Epithelial cell of proximal tubule (primary cell): Measurements from ENCODE around the gene SMAP2. TPM values are rescaled to one million over a fixed set of nuclear protein-coding genes. Genes with fewer than 3 reads are reported as not detected.

Source experiments
- DNase-seq: peaks from one replicate; pipeline ENCODE4 v3.0.0-alpha.2; 2011; ENCODE audit warnings: low read depth
- H3K4me3 ChIP-seq: 2 replicates; pipeline ENCODE4 v1.5.1; 2011; ENCODE audit warnings: low read depth, mild to moderate bottlenecking, low read length
- total RNA-seq: library from RNA; depleted of rRNA; stranded (reverse); fragments of >200 nt; gene quantifications from 2 replicates; pipeline ENCODE4 v1.2.3, GENCODE V29; 2015
- TF ChIP-seq, protein P1 (sequence below): conservative IDR thresholded peaks from 2 replicates; pipeline ENCODE4 v1.5.1; 2012; ENCODE audit warnings: low read depth, mild to moderate bottlenecking, low read length

Gene SMAP2
- total RNA-seq, 1 donor from 2014 or later = 4.9 TPM

DNA sequence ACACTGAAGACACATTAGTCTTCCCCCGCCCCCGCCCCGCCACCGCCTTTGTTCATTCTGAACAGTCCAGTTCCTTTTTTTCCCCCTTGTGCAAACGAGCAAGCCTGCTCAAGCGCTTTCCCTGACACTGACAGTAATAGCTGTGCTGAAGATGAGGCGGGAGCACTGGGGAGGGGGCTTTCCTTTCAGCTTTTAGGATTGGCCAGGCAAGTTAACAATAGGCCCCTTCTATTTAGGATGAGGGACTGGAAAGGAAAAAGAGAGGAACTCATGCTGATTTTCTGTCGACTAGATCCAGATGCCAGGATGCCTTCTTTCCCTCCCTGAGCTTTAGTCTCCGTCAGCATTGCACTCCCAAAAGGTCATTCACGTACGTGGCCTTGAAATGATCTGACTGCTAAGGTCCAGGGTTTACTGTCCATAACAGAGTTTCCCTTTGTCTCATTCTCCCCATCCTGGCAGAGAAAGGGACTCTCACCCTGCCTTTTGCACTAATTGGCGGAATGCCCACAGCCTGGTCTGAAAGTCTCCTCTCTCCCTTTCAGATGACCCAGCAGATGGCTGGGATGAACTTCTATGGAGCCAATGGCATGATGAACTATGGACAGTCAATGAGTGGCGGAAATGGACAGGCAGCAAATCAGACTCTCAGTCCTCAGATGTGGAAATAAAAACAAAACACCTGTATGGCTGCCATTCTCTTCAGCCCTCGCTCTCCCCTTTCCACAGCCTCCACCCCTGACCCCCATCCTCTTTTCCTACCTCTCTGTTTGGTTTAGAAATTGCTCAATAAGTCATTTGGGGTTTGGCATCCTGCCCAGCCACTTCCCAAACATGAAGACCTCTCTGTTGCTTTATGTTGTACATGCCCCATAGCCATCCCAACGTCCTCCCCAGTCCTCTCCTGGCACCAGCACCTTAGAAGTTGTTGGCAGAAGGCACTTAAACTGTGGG lies 48.2 kb downstream of the SMAP2 start:
- no peak overlapping the region for H3K4me3 ChIP-seq
- TF ChIP-seq, protein P1, sequence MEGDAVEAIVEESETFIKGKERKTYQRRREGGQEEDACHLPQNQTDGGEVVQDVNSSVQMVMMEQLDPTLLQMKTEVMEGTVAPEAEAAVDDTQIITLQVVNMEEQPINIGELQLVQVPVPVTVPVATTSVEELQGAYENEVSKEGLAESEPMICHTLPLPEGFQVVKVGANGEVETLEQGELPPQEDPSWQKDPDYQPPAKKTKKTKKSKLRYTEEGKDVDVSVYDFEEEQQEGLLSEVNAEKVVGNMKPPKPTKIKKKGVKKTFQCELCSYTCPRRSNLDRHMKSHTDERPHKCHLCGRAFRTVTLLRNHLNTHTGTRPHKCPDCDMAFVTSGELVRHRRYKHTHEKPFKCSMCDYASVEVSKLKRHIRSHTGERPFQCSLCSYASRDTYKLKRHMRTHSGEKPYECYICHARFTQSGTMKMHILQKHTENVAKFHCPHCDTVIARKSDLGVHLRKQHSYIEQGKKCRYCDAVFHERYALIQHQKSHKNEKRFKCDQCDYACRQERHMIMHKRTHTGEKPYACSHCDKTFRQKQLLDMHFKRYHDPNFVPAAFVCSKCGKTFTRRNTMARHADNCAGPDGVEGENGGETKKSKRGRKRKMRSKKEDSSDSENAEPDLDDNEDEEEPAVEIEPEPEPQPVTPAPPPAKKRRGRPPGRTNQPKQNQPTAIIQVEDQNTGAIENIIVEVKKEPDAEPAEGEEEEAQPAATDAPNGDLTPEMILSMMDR = no peak
- no peak for DNase-seq

DNA sequence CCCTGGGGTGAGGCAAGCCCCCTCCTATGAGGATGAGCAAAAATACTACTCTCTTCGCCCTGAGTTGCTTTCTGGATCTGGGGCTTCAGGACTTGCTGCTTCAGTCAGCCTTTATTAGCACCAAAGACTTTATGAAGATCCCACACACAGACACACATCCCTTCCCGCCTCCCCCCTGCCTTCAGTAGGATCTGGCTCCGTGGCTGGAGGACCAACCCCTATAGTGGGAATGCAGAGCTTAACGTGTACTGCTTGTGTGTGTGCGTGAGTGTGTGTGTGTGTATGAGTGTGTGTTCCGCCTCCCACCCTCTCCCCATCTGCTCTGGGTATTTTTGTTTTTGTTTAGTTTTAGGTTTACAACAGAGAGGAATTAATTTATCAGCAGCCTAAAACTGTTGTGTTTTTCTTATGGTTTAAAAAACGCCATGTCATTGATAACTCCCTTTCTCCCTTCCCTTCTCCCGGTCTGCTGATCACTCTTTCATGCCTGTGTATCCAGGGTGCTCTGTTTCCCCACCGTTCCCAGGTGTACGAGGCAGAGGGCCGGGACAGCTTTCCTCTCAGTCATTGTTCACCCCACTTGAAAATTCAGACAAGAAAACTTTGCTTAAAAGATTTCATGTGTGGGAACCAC lies 49.2 kb downstream of the SMAP2 start:
- no peak overlapping the region for H3K4me3 ChIP-seq
- DNase-seq = no peak
- TF ChIP-seq, protein P1 = no peak

DNA sequence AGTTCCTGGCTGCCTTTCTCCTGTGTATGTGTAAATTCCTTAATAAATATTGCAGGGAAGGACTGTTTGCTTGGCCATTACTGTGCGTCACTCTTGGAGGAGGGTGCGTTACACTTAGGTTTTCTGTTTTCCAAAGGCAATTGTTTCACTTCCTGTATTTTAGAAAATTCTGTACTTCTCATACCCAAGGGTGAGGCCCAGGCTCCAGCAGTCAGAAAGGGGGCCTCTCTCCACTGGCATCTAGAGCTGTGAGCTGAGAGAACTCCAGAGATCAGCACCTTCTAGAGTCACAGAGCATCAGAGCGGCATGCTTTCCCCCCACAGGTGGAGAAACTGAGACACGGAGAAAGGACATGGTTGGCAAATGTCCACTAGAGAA lies 49.7 kb downstream of the SMAP2 start:
- H3K4me3 ChIP-seq = no peak overlapping the region
- TF ChIP-seq, protein P1 = no peak
- no peak for DNase-seq

DNA sequence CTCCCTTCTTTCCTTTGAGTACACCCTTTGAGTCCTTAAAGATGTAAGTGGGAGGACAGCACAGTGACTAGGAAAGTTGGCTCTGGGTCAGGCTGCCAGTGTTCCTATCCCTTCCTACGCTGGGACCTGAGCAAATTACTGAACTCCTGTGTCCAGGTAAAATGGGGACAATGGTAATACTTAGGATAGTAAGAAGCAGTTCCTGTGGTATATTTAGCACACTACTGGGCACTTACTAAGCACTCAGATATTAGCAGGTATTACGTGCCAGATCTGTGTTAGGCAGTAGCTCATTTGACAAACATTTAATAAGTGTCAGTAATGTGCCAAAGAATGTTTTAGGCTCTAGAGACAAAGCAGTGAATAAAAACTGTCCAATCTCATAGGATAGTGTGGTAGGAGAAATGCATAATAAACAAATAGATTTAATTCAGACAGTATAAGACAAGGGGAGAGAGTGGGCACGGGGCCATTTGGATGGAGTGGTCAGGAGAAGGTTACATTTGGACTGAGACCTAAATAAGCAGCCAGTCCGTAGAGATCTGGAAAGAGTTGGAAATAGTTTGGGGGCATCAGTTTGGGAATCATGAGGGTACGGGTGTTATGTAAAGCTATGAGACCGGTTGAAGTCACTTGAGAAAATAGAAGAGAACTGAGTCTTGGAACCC lies 50.6 kb downstream of the SMAP2 start:
- no peak overlapping the region for H3K4me3 ChIP-seq
- TF ChIP-seq, protein P1 = no peak

DNA sequence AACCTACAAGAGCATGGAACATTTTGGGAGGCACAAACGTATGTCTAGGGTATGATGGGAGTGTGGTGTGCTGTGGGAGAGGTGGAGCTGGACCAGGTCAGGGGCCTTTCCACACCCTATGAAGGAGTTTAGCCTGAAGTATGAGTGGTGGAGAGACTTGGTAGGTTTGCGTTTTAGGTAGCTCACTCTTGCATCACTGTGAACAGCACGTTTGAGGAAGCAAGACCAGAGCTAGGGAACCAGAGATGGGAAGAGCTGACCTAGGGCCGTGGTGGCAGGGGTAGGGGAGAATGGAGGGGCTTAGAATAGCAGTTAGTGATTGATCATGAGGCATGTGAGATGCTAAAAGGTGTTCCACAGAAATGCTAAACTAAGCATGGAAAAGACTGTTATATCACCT lies 51.7 kb downstream of the SMAP2 start:
- TF ChIP-seq, protein P1 = no peak

More for the DNA sequence above, 50.6 kb downstream of the SMAP2 start:
- DNase-seq = no peak

DNA sequence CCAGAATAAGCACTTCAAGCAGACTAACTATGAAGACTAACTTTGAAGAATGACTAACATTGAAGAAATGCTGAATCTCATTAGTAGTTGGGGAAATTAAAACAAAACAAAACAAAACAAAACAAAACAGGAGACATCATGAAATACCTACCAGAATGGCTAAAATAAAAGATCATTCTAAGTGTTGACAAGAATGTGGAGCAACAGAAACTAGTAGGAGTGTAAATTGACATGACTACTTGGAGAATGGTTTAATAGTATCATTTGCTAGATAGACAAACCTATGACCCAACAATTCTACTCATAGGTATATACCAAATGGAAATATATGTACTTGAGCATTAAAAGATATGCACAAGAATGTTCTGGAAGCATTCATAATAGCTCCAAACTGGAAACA lies 57.9 kb downstream of the SMAP2 start:
- no peak for DNase-seq
- H3K4me3 ChIP-seq = no peak overlapping the region
- TF ChIP-seq, protein P1 = no peak

More for the DNA sequence above, 51.7 kb downstream of the SMAP2 start:
- no peak for DNase-seq
- no peak overlapping the region for H3K4me3 ChIP-seq
